H1 (cell line): ENCODE results near the gene PTPRE. TPM values are rescaled to one million over a fixed set of nuclear protein-coding genes. Genes with fewer than 3 reads are reported as not detected.
A peak's percentile ranks its signal among the peaks of the same experiment; 100 is the strongest.

Experiments
- CTCF ChIA-PET: fragments of 300-600 bp; sonication (Branson Sonifier 250); formaldehyde crosslinking; loops from one replicate; lab custom pipeline; 2021; ENCODE audit not compliant: partially characterized antibody; lab: Charles Lee
- POLR2A ChIA-PET: fragments of 300-600 bp; sonication (Branson Sonifier 250); formaldehyde crosslinking; loops from one replicate; lab custom pipeline; 2021; ENCODE audit warnings: inconsistent platforms; ENCODE audit not compliant: partially characterized antibody; lab: Charles Lee
- DNase-seq, 2 experiments: peaks; one replicate each; pipeline versions ENCODE4 v3.0.0 to v3.0.0-alpha.2; 2010 to 2022; ENCODE audit warnings: low spot score in 2 of 2, low read depth in 1 of 2, mixed read lengths in 1 of 2
- FAIRE-seq: peaks from 2 replicates; lab custom pipeline; 2011; peaks lifted over from hg19 to GRCh38; lab: Jason Lieb, UNC
- H2AFZ ChIP-seq: 2 replicates; pipeline ENCODE4 v1.8.1; 2012; ENCODE audit warnings: low read length, inconsistent platforms
- H2AK5ac ChIP-seq: 2 replicates; pipeline ENCODE4 v1.6.1; 2013; ENCODE audit warnings: low read depth, low read length
- H2BK120ac ChIP-seq: replicated peaks from 2 replicates; pipeline ENCODE3; 2013; ENCODE audit warnings: low read depth, low read length, inconsistent platforms
- H2BK12ac ChIP-seq: 2 replicates; pipeline ENCODE4 v1.6.1; 2013; ENCODE audit warnings: low read depth, low read length
- H2BK15ac ChIP-seq: 2 replicates; pipeline ENCODE4 v1.6.1; 2013; ENCODE audit warnings: low read length
- H2BK20ac ChIP-seq: 2 replicates; pipeline ENCODE4 v1.6.1; 2013; ENCODE audit warnings: low read length
- H2BK5ac ChIP-seq: 2 replicates; pipeline ENCODE4 v1.6.1; 2013; ENCODE audit warnings: low read depth, low read length
- H3K14ac ChIP-seq: 2 replicates; pipeline ENCODE4 v1.6.1; 2013; ENCODE audit warnings: inconsistent platforms; ENCODE audit not compliant: insufficient read length
- H3K18ac ChIP-seq: 2 replicates; pipeline ENCODE4 v1.6.1; 2013; ENCODE audit warnings: low read length; ENCODE audit errors: extremely low read depth
- H3K23ac ChIP-seq: 2 replicates; pipeline ENCODE4 v1.6.1; 2013; ENCODE audit warnings: inconsistent platforms; ENCODE audit not compliant: insufficient read length
- H3K23me2 ChIP-seq: 2 replicates; pipeline ENCODE4 v1.6.1; 2013; ENCODE audit warnings: low read depth, low read length
- H3K27ac ChIP-seq: 2 replicates; pipeline ENCODE4 v1.6.1; 2011; ENCODE audit warnings: low read depth, low read length, inconsistent platforms
- H3K27me3 ChIP-seq, 4 experiments: replicated peaks in 1 of 4; 1 replicate in 1 of 4; 2 replicates in 3 of 4; pipeline versions ENCODE4 v1.6.1 to v1.8.1; 2011 to 2013; ENCODE audit warnings: low read length in 3 of 4, mild to moderate bottlenecking in 3 of 4, inconsistent platforms in 2 of 4, mixed read lengths in 2 of 4, moderate library complexity in 1 of 4; ENCODE audit not compliant: control insufficient read depth in 3 of 4, insufficient read depth in 3 of 4; ENCODE audit errors: extremely low read depth in 1 of 4
- H3K36me3 ChIP-seq, 4 experiments: 2 replicates each; pipeline versions ENCODE4 v1.6.1 to v1.8.1; 2011 to 2013; ENCODE audit warnings: mild to moderate bottlenecking in 4 of 4, low read length in 3 of 4, moderate library complexity in 2 of 4, control low read depth in 1 of 4, inconsistent platforms in 1 of 4; ENCODE audit not compliant: insufficient read depth in 4 of 4, control insufficient read depth in 2 of 4
- H3K4ac ChIP-seq: replicated peaks from 2 replicates; pipeline ENCODE3; 2013; ENCODE audit warnings: low read length, low read depth, mixed read lengths, inconsistent platforms; ENCODE audit not compliant: insufficient read length
- H3K4me1 ChIP-seq, 4 experiments: replicated peaks in 1 of 4; 1 replicate in 1 of 4; 2 replicates in 3 of 4; pipeline versions ENCODE4 v1.6.1 to v1.8.1; 2011 to 2013; ENCODE audit warnings: low read length in 3 of 4, inconsistent platforms in 2 of 4, mixed read lengths in 1 of 4; ENCODE audit not compliant: insufficient read depth in 4 of 4, control insufficient read depth in 3 of 4
- H3K4me2 ChIP-seq, 2 experiments: 2 replicates each; pipeline versions ENCODE4 v1.6.1 to v1.8.1; 2011 to 2013; ENCODE audit warnings: low read depth in 2 of 2, low read length in 2 of 2, control low read depth in 1 of 2, inconsistent platforms in 1 of 2, mild to moderate bottlenecking in 1 of 2; ENCODE audit not compliant: insufficient read depth in 1 of 2
- H3K4me3 ChIP-seq, 4 experiments: fragments of 200-600, 300-600 bp in 1 of 4; sonication (generic), shearing (Covaris generic), sonication (Bioruptor Twin) in 1 of 4; 2 replicates each; pipeline versions ENCODE4 v1.5.1 to v1.8.1; 2011 to 2016; ENCODE audit warnings: low read length in 4 of 4, low read depth in 3 of 4, control low read depth in 2 of 4, inconsistent platforms in 2 of 4, mild to moderate bottlenecking in 2 of 4, mixed read lengths in 1 of 4, moderate library complexity in 1 of 4; ENCODE audit not compliant: insufficient read depth in 2 of 4; ENCODE audit errors: extremely low read depth in 1 of 4
- H3K56ac ChIP-seq: replicated peaks from 2 replicates; pipeline ENCODE3; 2013; ENCODE audit warnings: low read depth, mild to moderate bottlenecking, mixed read lengths, low read length, inconsistent platforms; ENCODE audit not compliant: insufficient read length
- H3K79me1 ChIP-seq: 2 replicates; pipeline ENCODE4 v1.6.1; 2013; ENCODE audit warnings: low read depth, low read length, control low read depth
- H3K79me2 ChIP-seq, 2 experiments: 2 replicates each; pipeline versions ENCODE4 v1.6.1 to v1.8.1; 2012 to 2013; ENCODE audit warnings: low read length in 2 of 2, mild to moderate bottlenecking in 2 of 2, inconsistent platforms in 1 of 2; ENCODE audit not compliant: insufficient read depth in 2 of 2, control insufficient read depth in 1 of 2
- H3K9ac ChIP-seq, 4 experiments: replicated peaks in 1 of 4; 1 replicate in 1 of 4; 2 replicates in 3 of 4; pipeline versions ENCODE4 v1.6.1 to v1.8.1; 2011 to 2013; ENCODE audit warnings: low read depth in 3 of 4, low read length in 3 of 4, control low read depth in 2 of 4, mild to moderate bottlenecking in 2 of 4, moderate library complexity in 2 of 4, inconsistent platforms in 1 of 4; ENCODE audit errors: extremely low read depth in 1 of 4
- H3K9me3 ChIP-seq, 2 experiments: 2 replicates each; pipeline versions ENCODE4 v1.6.1 to v1.8.1; 2012 to 2013; ENCODE audit warnings: mild to moderate bottlenecking in 2 of 2, moderate library complexity in 2 of 2, control low read depth in 1 of 2, inconsistent platforms in 1 of 2, low read depth in 1 of 2, low read length in 1 of 2, mixed read lengths in 1 of 2; ENCODE audit not compliant: insufficient read depth in 2 of 2
- H4K20me1 ChIP-seq, 2 experiments: replicated peaks in 1 of 2; 2 replicates each; pipeline versions ENCODE3 to v1.8.1; 2011 to 2013; ENCODE audit warnings: inconsistent platforms in 2 of 2, low read length in 2 of 2, mild to moderate bottlenecking in 1 of 2; ENCODE audit not compliant: insufficient read depth in 2 of 2, control insufficient read depth in 1 of 2
- H4K5ac ChIP-seq: 2 replicates; pipeline ENCODE4 v1.6.1; 2013; ENCODE audit warnings: low read length, low read depth, mixed read lengths, inconsistent platforms; ENCODE audit not compliant: insufficient read length
- H4K8ac ChIP-seq: 2 replicates; pipeline ENCODE4 v1.8.0; 2013; ENCODE audit warnings: mild to moderate bottlenecking, moderate library complexity, low read length, inconsistent platforms; ENCODE audit not compliant: insufficient read depth; ENCODE audit errors: extremely low read depth
- H4K91ac ChIP-seq: replicated peaks from 2 replicates; pipeline ENCODE3; 2013; ENCODE audit warnings: low read length, mixed read lengths, inconsistent platforms; ENCODE audit not compliant: insufficient read length
- CEBPB ChIP-seq: IDR thresholded peaks from 2 replicates; pipeline ENCODE4 v1.6.1; 2012; ENCODE audit warnings: low read depth, low read length
- EZH2 ChIP-seq: fragments of 200-600 bp; sonication (generic); IDR thresholded peaks from 2 replicates; pipeline ENCODE4 v1.7.1; 2012; ENCODE audit warnings: low read depth, mild to moderate bottlenecking, moderate library complexity, low read length, inconsistent platforms; ENCODE audit not compliant: severe bottlenecking
- FOSL1 ChIP-seq: IDR thresholded peaks from 2 replicates; pipeline ENCODE4 v1.6.1; 2011; ENCODE audit warnings: mild to moderate bottlenecking, low read depth, low read length, moderate library complexity; ENCODE audit not compliant: insufficient read depth
- NRF1 ChIP-seq: IDR thresholded peaks from 2 replicates; pipeline ENCODE4 v1.6.1; 2011; ENCODE audit warnings: mild to moderate bottlenecking, low read depth, low read length, improper control_type of control experiment
- POLR2A ChIP-seq, 2 experiments: IDR thresholded peaks; 1 replicate in 1 of 2; 2 replicates in 1 of 2; pipeline ENCODE4 v1.6.1; 2011; ENCODE audit warnings: low read depth in 2 of 2, low read length in 2 of 2, mild to moderate bottlenecking in 2 of 2; ENCODE audit errors: control extremely low read depth in 1 of 2
- RBBP5 ChIP-seq: IDR thresholded peaks from 2 replicates; pipeline ENCODE4 v1.7.1; 2012; ENCODE audit warnings: low read depth, mild to moderate bottlenecking, inconsistent platforms, low read length, moderate library complexity, borderline replicate concordance
- RXRA ChIP-seq: IDR thresholded peaks from 2 replicates; pipeline ENCODE4 v1.6.1; 2011; ENCODE audit warnings: low read depth, mild to moderate bottlenecking, low read length, moderate library complexity; ENCODE audit not compliant: insufficient read depth
- SIX5 ChIP-seq: IDR thresholded peaks from 2 replicates; pipeline ENCODE4 v1.6.1; 2011; ENCODE audit warnings: mild to moderate bottlenecking, low read depth, low read length
- TEAD4 ChIP-seq: IDR thresholded peaks from 2 replicates; pipeline ENCODE4 v1.6.1; 2012; ENCODE audit warnings: low read depth, low read length, inconsistent platforms, mixed read lengths
- ZNF274 ChIP-seq: IDR thresholded peaks from 2 replicates; pipeline ENCODE4 v1.7.0; 2012; ENCODE audit warnings: low read length, borderline replicate concordance; ENCODE audit errors: extremely low read depth
- WGBS, 2 experiments: shearing (Covaris generic) in 1 of 2; methylation state at CpG; one replicate each; pipeline versions ENCODE4 v1.1.6 to v1.1.7; 2013 to 2015; ENCODE audit warnings: low lambda C conversion rate in 2 of 2, mixed read lengths in 2 of 2, inconsistent platforms in 1 of 2, low coverage in 1 of 2, missing lambda C conversion rate in 1 of 2; ENCODE audit not compliant: insufficient replicate concordance in 2 of 2, insufficient coverage in 1 of 2, insufficient read length in 1 of 2; ENCODE audit errors: extremely low coverage in 1 of 2, missing lambda C conversion rate in 1 of 2; 5-methylcytosine and 5-hydroxymethylcytosine counted together
- polyA plus RNA-seq, 7 experiments: library from polyadenylated mRNA; depleted of rRNA in 3 of 7; stranded (reverse) in 5 of 7; unstranded in 2 of 7; fragments of >200 nt in 5 of 7; fragments of 200-250 nt in 2 of 7; gene quantifications; 1 replicate in 5 of 7; 2 replicates in 1 of 7; 4 replicates in 1 of 7; pipeline versions ENCODE4 v1.2.1 to v1.2.3, GENCODE V29; 2011 to 2013; ENCODE audit warnings: missing spikeins in 2 of 7, mixed read lengths in 2 of 7
- total RNA-seq: library from RNA; stranded (reverse); fragmentation: NEBNext Ultra II Directional; extraction: Animal tissue kit (Norgen Biotek cat#: 25700); gene quantifications from 2 replicates; pipeline ENCODE4 v1.2.1, GENCODE V29; 2021
- TF ChIP-seq, protein P1 (sequence below), 3 experiments: IDR thresholded peaks; 1 replicate in 2 of 3; 2 replicates in 1 of 3; pipeline versions ENCODE4 v1.5.1 to v1.6.1; 2011; ENCODE audit warnings: low read length in 3 of 3, mild to moderate bottlenecking in 3 of 3, inconsistent platforms in 2 of 3, low read depth in 1 of 3, moderate library complexity in 1 of 3; ENCODE audit not compliant: insufficient read depth in 1 of 3; ENCODE audit errors: control extremely low read depth in 1 of 3

PTPRE gene
- total and polyA plus RNA-seq, 2 of the 8 experiments (the other 6 are each of a cell fraction or from before 2014, with no cell fraction given) = 0.33 to 0.54 TPM

DNA sequence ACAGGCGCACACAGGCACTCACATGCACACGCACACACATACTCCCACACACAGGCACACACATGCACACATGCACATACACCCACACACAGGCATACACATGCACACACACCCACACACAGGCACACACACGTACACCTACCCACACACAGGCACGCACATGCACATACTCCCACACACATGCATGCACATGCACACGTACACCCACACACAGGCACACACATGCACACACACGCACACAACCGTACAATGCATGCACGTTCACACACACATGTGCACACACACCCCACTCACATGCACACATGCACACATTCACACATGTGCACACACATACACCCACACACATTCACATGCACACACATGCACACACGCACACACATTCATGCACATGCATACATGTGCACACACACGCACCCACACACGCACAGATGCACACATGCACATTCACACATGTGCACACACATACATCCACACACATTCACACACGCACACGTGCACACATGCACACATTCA is 160.0 kb downstream of the PTPRE start:
- 86% methylated on average over 13 of the region's 13 CpGs; no CpG with 5 or more reads in 1 of the 2 experiments for WGBS, 2 experiments
- Histone ChIP-seq H3K23ac (no peak overlapping the region), H3K56ac (no peak overlapping the region), H3K4me3 (no peak overlapping the region), H4K91ac (peak overlapping the region; percentile 12), H3K36me3 (no peaks in the 10 kb centered on the region), H4K5ac (no peak overlapping the region), H3K27ac (no peak overlapping the region)
- FAIRE-seq (peak; percentile 24), DNase-seq (no peak)
- TF ChIP-seq POLR2A (IDR thresholded peaks at IDR 0.05; ENCODE audit: control extremely low read depth in 1 of 2, low read depth in 2 of 2, low read length in 2 of 2) (no peak), ZNF274 (no peak), CEBPB (no peak), RBBP5 (no peak), SIX5 (no peak), TEAD4 (no peak), NRF1 (no peak), RXRA (no peak), EZH2 (no peak), FOSL1 (no peak)
- TF ChIP-seq, protein P1, sequence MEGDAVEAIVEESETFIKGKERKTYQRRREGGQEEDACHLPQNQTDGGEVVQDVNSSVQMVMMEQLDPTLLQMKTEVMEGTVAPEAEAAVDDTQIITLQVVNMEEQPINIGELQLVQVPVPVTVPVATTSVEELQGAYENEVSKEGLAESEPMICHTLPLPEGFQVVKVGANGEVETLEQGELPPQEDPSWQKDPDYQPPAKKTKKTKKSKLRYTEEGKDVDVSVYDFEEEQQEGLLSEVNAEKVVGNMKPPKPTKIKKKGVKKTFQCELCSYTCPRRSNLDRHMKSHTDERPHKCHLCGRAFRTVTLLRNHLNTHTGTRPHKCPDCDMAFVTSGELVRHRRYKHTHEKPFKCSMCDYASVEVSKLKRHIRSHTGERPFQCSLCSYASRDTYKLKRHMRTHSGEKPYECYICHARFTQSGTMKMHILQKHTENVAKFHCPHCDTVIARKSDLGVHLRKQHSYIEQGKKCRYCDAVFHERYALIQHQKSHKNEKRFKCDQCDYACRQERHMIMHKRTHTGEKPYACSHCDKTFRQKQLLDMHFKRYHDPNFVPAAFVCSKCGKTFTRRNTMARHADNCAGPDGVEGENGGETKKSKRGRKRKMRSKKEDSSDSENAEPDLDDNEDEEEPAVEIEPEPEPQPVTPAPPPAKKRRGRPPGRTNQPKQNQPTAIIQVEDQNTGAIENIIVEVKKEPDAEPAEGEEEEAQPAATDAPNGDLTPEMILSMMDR (IDR thresholded peaks at IDR 0.05; ENCODE audit: control extremely low read depth in 1 of 3, insufficient read depth in 1 of 3, low read depth in 1 of 3, low read length in 3 of 3) = no peak
- TF ChIP-seq, all 59 proteins: peak for 0
- no peak overlapping the region; the same call in 1 of the 2 replicates for H2BK15ac ChIP-seq
- H2AK5ac ChIP-seq = peak overlapping the region; percentile 93; the same call in 1 of the 2 replicates
- H3K4me1 ChIP-seq = peaks cover 9 to 24% (median 14%) of the 10 kb centered on the region in 4 experiments
- H3K23me2 ChIP-seq = peaks cover 9% of the 10 kb centered on the region; the same call in 1 of the 2 replicates
- no peak overlapping the region; a peak in 1 of 7 replicates for H3K9ac ChIP-seq
- no peak overlapping the region for H3K4me2 ChIP-seq
- H3K4ac ChIP-seq = no peak overlapping the region
- H3K27me3 ChIP-seq = 0 out of 7 replicates have a peak, but pooled peaks cover 0 to 2% (median 0%) of the 10 kb centered on the region in 4 experiments
- H4K20me1 ChIP-seq = peaks cover 0 to 7% of the 10 kb centered on the region in 2 experiments
- H2BK12ac ChIP-seq = peak overlapping the region; percentile 75; the same call in 1 of the 2 replicates
- 0 out of 2 replicates have a peak, but pooled peaks cover 2% of the 10 kb centered on the region for H3K79me1 ChIP-seq
- no peak overlapping the region for H4K8ac ChIP-seq
- H2BK20ac ChIP-seq = no peak overlapping the region
- ChIA-PET CTCF (interaction anchor here (1.1 to 1.8 kb wide), 2 partner anchors 31 to 32 kb away, joined by 3 to 6 read pairs; no protein-coding TSS in a partner anchor), POLR2A (no interaction called here)
- H3K9me3 ChIP-seq = no peaks in the 10 kb centered on the region
- H3K14ac ChIP-seq = no peak overlapping the region
- no peak overlapping the region for H2BK120ac ChIP-seq
- peak overlapping the region; percentile 78 for H2BK5ac ChIP-seq
- H2AFZ ChIP-seq = no peak overlapping the region
- H3K18ac ChIP-seq = no peak overlapping the region
- H3K79me2 ChIP-seq = no peaks in the 10 kb centered on the region
